HG03432 (cell line): Measurements from ENCODE around the gene SOX13.
A peak's percentile ranks its signal among the peaks of the same experiment; 100 is the strongest.

Experiments used
- ATAC-seq: cut with Tn5 transposase; IDR thresholded peaks from one replicate; pipeline ENCODE4 v1.9.1; 2021; ENCODE audit warnings: mild to moderate bottlenecking, moderate library complexity; ENCODE audit not compliant: unreplicated experiment

Gene SOX13

GRCh38 chr1:204149635-204150565, 77.0 kb downstream of the SOX13 start:
- no peak for ATAC-seq

- no peak for ATAC-seq
Observed at GRCh38 chr1:204150702-204151551, 78.0 kb downstream of the SOX13 start.

- ATAC-seq = no peak
Observed at GRCh38 chr1:204151552-204152309, 78.8 kb downstream of the SOX13 start, which contains the start of gene ETNK2. Gene ETNK2, minus strand, starts transcription at chr1:204152044. Its CDS starts 192 bp downstream, at chr1:204151852.

DNA sequence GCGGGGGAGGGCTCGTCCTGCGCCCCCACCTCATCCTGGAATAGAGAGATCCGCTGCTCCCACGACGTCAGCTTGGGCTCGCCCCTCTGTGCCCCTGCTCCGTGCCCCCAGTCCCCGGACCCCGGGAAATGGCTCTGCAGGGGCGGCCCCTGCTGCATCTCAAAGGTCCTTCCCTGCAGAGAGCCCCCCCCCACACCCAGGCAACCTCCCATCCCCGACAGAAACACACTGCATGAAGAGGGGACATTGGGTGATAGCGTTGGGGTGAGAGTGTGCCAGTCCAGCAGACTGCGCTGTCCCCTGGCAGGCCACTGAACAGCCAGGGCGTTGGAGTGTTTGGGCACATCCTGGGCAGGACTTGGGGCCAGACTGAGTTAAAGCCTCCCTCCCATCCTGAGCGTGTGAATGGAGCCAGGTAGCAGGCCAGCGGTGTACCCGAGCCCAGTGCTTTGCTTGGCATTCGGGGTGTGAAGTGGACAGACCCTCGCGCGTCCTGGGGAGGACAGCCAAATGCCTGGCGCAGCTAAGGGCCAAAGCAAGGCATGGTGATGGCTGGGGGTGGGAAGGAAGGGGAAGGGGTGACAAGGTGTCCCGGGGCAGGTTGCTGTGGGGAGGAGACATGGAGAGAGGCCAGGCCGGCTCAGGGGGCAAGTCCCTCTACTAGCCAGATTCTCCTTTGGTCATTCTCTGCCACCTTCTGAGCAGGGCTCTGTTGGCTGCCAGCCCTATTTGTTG, 79.6 kb downstream of the SOX13 start:
- no peak for ATAC-seq

DNA sequence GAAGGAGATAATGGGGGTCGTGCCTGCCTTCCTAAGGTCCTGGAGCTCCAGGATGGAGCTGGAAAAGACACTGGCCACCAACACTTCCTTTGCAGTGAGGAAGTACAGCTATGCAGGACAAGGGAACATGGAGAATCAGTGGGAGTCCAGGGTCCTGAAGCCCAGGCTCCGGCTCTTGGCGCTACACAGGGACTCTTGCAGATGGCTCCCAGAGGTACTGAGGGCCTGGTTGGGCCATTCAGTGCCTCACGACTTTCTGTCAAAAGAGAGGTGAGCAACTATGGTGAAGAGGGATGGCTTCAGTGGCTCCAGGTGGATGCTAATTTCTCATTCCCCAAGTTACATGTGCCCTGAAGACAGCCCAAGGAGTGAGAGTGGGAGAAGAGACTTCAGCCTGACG, 80.8 kb downstream of the SOX13 start:
- no peak for ATAC-seq

DNA sequence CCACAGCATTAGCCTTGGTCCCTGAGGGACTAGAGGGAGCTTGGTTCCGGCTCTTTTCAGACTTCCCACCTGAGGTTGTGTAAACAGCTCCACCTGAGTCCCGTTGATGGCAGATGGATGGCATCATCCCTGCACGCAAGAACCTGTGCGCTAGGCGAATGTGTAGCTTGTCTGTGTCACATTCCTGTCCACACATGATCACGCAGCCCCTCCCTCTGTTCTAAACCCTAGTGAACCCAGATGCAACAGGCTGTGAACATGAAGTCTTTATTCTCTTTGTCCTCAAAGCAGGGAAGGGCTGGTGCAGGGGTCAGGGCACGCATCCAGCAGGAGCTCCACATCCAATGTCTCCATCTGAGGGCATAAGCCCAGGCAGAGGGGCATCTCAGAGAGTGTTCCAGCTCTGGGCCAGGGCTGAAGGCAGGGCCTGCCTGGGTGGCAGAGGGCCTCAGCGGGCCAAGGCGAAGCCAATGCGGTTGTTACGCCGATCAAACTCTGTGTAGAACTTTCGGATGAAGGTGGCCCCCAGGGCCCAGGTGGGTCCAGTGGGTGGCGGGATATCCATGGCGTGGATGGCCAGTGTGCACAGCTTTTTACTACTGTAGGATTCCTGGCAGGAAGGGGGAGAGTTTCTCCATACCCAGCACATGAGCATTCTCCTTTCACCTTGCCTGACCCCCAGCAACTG, 81.8 kb downstream of the SOX13 start:
- ATAC-seq = no peak

DNA sequence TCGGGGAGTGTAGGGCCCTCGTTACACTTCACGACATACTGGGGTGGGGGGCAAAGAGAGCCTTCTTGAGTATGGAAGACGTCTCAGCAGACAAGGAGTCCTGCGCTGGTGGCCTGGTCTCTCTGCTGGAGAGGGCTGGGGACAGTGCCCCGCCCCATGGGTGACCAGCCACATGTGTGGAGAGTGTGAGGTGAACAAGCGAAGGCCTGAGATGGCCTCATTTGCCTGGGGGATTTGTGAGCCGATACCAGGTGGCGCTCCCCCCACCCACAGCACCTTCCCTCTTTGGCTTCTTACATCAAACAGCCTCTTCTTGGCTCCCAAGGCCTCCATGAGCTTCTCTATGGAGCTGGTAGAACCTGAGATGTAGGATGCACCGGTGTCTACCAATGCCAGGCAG, 83.0 kb downstream of the SOX13 start:
- no peak for ATAC-seq

DNA sequence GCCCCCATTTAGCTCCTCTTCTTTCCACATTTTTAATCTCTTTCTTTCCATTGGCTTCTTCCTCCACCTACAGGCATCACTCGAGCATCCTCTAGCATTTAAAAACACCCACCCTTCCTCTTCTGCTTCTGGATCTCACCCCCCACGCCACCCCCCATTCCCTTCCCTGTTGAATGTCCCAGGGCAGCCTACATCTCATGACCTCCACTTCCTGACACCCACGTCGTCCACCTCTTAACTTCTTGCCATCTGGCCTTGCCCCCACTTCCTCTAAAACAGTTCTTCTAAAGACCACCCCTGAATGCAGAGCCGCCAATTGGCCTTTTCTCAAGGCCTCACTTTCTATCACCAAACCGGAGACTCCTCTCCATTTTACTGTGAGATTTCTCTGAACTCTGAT, 85.0 kb downstream of the SOX13 start:
- no peak for ATAC-seq

DNA sequence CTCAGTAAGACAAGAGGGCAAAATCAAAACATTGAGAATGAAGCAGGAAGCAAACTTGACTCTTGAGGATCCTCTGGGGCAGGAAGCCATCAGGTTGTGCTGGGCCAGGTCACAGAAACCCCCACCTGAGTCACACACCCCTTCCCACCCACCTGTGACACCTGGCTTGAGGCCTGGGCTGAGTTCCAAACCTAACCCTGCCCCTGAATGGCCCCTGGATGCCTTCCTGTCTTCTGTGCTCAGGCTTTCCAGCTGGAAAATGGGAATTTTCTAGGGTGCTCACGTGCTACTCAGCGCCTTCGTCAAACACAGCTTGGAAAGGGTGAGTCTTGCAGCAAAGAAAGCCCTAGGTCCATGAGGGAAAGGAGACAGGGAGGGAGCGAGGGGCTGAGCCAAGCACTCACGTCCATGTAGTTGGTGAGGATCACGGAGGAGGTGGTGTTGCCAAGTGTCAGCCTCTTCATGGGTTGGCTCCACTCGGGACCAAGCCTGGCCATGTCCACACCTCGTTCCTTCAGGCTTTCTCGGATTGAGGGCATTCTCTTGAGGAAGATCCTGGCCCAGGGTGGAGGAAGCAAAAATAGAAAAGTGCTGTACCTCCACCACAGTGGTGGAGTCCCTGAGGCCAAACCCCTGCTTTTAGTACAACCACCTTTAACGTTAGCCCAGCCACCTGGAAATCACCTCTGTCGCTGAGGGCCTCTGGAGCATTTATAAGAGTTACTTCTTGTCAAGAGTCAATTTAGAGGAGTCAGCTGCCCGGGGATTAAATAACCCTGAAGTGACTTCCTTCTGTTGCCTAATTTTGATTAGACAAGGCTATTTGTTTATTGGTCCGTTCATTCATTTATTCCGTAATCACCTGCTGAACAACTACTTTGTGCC, 88.9 kb downstream of the SOX13 start:
- no peak for ATAC-seq

DNA sequence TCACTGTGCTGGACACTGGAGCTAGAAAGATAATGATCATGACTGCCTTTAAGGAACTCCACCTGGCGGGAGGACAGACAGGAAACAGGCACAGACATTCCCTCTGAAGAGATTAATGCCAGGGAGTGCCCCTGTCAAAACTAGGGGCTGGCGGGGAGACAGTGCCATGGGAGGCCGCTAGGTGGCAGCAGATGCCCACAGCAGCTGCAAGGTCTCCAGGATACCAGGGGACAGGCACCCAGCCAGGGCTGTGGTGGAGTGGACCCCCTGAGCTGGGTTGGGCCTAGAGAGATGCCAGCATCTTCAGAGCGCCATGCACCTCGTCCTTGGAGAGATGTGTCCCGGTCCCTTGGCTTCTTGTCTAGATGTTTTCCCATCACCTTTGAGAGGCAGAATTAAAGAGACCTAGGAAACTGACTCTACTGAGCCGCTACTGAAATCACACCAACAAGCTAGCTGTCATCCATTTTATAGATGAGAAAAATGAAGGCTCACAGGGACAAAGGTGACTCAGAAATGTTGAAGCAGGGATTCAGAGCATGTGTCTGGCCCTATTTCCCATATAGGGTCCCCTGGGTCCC, 89.7 kb downstream of the SOX13 start:
- peak; percentile 60 for ATAC-seq

GRCh38 chr1:204166219-204166618, 93.3 kb downstream of the SOX13 start, which contains the start of gene REN:
Gene REN, minus strand, starts transcription at chr1:204166337. Its CDS starts 44 bp downstream, at chr1:204166293.
- no peak for ATAC-seq

DNA sequence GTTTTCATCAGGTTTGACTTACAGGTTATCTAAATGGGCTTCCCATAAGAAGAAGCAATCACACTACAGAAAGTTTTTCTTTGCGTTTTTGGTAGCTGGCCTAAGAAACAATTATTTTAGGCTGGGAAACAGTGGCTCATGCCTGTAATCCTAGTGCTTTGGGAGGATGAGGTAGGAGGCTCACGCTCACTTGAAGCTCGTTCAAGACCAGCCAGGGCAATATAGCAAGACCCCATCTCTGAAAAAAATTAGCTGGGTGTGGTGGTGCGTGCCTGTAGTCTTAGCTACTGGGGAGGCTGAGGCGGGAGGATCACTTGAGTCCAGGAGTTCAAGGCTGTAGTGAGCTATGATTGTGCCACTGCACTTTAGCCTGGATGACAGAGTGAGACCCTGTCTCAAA, 94.8 kb downstream of the SOX13 start:
- no peak for ATAC-seq

- ATAC-seq = no peak
Observed at GRCh38 chr1:204169858-204170257, 96.9 kb downstream of the SOX13 start.

DNA sequence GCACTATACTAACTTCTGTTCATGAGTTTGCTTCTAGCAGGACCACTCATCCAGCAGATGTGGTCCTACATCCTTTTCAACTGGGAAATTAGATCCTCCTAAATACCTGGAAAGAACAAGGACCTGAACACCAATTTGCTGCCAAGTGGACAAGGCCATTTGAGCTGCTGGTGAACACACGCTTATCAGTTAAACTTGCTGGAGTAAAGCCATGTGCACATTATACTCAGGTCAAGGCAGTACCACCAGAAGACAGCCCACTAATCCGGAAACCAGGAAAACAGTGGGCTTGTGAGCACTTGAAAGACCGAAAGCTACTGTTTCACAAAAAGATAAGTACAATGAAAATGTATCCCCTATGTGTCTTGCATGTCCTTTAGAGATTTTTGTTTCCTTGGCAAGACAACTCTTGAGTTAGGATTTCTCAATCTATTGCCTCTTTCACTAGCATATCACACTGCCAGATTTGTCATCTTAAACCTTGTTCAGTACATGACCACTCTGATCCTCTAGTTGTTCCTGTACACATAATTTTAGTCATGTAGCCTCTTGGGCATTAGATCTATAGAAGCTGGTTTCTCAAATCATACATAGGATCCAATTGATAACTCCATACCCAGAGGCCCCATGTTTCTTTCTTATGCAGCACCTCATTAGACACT, 97.7 kb downstream of the SOX13 start:
- ATAC-seq = no peak

- ATAC-seq = no peak
Observed at GRCh38 chr1:204171751-204172178, 98.8 kb downstream of the SOX13 start.

GRCh38 chr1:204172404-204173029, 99.6 kb downstream of the SOX13 start:
- ATAC-seq = no peak

GRCh38 chr1:204174958-204175357, 102.0 kb downstream of the SOX13 start:
- no peak for ATAC-seq
